ENCODE results near the gene SERPINF2.
"Not testable (repeated sequence)": the region's sequence is repeated elsewhere in the genome, so short reads cannot be mapped to it uniquely, and the experiment has no call there.

Gene SERPINF2

DNA sequence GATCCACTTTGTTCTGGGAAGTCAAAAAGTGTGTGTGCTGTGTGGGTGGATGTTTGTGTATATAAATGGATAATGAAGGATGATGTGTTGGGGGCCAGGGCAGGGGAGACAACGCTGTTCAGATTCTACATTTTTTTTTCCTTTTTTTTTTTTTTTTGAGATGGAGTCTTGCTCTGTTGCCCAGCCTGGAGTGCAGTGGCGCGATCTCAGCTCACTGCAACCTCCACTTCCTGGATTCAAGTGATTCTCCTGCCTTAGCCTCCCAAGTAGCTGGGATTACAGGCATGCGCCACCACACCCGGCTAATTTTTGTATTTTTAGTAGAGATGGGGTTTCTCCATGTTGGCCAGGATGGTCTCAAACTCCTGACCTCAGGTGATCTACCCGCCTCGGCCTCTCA lies 22.0 kb downstream of the SERPINF2 start:
- DNase-seq, result not testable (repeated sequence)

DNA sequence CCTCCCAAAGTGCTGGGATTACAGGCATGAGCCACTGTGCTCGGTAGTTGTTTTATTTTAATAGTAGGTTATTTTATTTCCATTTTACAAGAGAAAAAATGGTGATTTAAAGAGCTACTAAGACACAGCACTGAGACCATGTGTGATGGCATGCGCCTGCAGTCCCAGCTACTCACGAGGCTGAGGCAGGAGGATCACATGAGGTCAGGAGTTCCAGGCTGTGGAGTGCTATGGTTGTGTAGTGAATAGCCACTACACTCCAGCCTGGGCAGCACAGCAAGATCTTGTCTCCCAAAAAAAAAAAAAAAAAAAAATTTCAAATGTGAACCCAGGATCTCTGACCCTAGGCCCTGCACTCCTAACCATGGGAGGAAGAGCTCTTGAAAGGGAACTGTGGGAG lies 22.9 kb downstream of the SERPINF2 start:
- DNase-seq, result no peak

GRCh38 chr17:1766382-1767135 lies 23.9 kb downstream of the SERPINF2 start:
- DNase-seq, result no peak

- no peak for DNase-seq
Measured at GRCh38 chr17:1767358-1767757, 24.7 kb downstream of the SERPINF2 start.

GRCh38 chr17:1769822-1770477 lies 27.3 kb downstream of the SERPINF2 start:
- DNase-seq, result no peak

DNA sequence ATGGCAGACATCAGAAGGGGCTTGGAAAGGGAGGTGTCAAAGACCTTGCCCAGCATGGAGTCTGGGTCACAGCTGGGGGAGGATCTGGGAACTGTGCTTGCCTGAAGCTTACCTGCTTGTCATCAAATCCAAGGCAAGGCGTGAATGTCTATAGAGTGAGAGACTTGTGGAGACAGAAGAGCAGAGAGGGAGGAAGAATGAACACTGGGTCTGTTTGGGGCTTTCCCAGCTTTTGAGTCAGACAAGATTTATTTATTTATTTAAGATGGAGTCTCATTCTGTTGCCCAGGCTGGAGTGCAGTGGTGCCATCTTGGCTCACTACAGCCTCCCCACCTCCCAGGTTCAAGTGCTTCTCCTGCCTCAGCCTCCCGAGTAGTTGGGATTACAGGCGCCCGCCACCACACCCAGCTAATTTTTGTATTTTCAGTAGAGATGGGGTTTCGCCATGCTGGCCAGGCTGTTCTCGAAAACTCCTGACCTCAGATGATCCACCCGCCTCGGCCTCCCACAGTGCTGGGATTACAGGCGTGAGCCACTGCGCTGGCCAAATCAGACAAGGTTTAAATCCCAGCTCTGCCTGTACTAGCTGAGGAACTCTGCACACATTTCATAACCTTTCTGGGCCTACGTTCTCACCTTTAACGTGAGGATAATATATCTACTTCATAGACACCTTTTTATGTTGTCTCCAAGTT lies 30.5 kb downstream of the SERPINF2 start:
- not testable (repeated sequence) for DNase-seq

- DNase-seq, result no peak
Measured at GRCh38 chr17:1773696-1774181, 31.1 kb downstream of the SERPINF2 start.

GRCh38 chr17:1774390-1775176 lies 31.9 kb downstream of the SERPINF2 start:
- no peak for DNase-seq

GRCh38 chr17:1776328-1776727 lies 33.7 kb downstream of the SERPINF2 start:
- no peak for DNase-seq

DNA sequence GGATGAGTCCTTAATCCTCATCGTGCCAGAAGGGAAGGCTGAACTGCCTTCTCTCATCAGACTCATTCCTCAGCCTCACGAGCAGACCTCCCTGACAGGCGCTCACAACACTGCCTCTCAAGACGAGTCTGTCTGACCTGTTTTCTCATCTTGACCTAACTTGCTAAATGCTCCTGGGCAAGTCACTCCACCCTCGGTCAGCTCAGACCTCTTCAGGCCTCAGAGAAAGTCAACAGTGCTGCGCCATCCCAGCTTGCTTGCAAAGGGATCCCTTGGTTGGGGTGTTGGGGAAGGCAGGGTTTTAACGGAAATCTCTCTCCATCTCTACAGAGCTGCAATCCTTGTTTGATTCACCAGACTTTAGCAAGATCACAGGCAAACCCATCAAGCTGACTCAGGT lies 34.2 kb downstream of the SERPINF2 start:
- no peak for DNase-seq

DNA sequence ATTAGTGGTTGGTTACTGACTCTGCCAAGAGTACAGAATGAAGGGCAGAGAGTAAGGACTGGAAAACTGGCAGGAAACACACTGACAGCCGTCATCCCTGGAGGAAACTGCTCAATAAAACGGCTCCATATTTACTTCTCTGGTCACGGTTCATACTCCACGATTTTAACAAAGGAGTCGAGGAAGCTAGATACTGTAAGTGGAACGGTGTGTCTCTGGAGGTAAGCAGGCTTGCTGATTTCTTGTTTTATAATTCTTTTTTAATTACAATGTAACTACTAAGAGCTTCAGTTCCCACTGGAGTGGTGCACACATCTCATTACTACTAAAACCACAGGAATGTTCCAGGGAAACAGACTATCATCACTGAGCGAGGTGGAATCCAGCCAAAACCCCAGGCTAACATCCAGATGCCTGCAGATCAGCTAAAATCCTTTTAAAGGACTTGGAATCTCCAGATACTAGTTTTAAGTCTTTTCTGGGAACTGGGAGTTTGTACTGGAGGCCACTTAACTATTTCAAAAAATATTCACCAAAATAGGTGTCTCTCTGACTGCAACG lies 37.0 kb downstream of the SERPINF2 start:
- DNase-seq, result peak; percentile 93

DNA sequence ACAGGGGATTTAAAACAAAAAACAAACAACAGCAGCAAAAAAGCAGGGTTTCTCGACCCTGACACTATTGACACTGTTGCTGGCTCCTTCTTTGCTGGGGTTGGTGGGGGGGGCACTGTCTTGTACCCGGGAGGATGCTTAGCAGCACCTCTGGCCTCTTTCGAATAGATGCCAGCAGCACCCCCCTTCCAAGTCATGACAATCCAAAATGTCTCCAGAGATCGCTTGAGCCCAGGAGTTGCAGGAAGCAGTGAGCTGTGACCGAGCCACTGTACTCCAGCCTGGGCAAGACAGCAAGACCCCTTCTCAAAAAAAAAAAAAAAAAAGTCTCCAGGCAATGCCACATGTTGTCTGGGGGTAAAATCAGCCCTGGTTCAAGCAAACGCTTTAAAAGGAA lies 39.5 kb downstream of the SERPINF2 start:
- no peak for DNase-seq

DNA sequence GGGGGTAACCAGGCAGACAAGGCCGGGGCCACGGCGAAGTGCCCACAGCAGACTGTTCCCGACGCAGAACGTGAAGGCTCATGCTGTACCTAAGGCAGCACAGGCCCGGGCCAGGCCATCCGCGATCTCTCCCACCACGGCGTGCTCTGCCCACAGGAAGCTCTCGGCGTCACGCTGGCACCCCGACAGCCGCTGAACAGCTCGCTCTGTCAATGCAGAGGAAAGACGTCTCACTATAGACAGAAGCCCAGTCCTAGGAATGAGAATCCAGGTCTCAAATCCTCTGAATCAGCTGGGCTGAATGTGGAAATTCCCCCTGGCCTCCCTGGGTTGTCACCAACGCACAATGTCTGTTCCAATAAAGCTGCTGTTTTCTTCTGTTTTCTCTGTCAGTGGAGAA lies 40.6 kb downstream of the SERPINF2 start:
- no peak for DNase-seq

- peak; percentile 68 for DNase-seq
Measured at GRCh38 chr17:1783834-1784611, 41.4 kb downstream of the SERPINF2 start.

- DNase-seq, result no peak
Measured at GRCh38 chr17:1785930-1786329, 43.3 kb downstream of the SERPINF2 start.

GRCh38 chr17:1786708-1787107 lies 44.0 kb downstream of the SERPINF2 start:
- DNase-seq, result no peak

DNA sequence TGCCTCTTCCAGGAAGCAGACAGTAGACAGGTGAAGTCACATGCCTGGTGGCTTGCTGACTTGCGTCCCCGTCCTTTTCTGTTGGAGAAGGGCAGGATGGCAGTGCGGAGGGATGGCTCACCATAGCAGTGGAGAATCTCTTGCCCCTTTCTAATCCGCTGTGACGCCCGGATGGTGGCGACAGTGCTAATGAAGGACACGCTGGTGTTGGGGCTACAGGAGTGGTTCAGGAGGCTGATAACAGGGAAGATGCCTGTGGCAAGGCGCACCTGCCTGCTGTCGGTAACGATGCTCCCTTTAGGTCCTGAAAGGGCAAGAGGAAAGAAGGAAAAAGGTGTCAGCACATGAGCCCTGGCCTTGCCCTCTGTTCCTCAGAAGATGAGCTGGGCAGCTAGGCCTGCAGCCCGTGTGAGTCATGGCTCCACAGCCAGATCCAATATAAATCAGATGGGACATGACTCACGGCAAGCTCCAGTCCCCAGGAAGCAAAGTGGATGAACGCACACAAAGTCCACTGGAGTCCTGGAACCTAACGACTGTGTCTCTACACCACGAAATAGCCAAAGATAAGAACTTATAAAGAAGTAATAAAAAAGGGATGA lies 44.7 kb downstream of the SERPINF2 start:
- DNase-seq, result peak; percentile 94

DNA sequence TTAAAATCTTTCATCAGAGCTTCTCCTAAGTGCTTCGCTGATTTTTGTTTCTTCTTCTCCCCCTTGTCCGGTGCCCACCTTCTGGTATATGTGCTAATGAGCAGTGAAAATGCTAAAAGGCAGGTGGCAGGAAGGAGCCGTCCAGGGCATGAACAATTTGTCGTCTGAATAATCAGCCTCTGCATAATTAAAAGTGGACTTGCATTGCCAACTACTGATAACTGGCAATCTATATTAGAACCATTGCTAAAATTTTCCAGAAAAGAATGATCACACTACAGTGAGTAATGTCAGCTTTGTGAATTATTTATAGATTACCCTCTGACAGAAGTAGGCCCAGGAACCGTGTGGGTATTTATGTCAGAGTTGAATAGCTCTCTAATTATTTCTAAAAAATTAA lies 47.3 kb downstream of the SERPINF2 start:
- no peak for DNase-seq

DNA sequence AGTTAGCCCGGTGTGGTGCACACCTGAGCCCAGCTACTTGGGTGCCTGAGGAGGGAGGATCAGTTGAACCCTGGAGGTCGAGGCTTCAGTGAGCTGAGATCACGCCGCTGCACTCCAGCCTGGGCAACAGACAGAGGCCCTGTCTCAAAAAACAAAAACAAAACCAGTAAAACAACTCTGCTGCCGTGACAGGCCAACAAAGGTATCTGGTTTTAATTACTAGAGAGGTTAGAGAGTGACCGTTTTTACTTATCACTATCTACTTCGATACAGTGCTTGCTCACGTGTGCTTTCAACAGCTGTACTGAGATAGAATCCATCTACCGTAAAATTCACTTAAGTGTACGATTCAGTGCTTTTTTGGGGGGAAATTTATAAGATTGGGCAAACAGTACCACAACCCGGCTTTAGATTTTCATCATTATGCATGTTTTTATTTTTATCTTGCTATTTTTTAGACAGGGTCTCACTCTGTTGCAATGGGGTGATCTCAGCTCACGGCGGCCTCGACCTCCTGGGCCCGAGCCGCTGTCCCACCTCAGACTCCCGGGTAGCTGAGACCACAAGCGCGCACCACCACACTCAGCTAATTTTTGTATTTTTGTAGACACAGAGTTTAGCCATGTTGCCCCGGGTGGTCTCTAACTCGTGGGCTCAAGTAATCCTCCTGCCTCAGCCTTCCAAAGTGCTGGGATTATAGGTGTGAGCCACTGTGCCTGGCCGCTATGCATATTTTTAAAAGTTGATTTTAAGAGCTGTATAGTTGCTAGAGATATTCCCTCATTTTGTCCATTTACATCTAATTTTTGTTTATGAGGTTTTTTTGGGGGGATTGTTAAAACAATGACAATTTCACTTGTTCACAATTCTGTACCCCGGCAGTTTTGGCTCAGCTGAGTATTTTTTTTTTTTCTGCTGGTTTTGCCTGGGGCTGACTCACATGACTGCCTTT lies 50.1 kb downstream of the SERPINF2 start:
- DNase-seq, result no peak

- DNase-seq, result no peak
Measured at GRCh38 chr17:1793447-1793806, 50.8 kb downstream of the SERPINF2 start.

Data from HCEC 1CT (cell line).